D721Med (cell line): ENCODE data around the gene SLC35F6.

Source experiments
- DNase-seq: peaks from one replicate; pipeline ENCODE4 v3.0.0; 2011; ENCODE audit warnings: low spot score; ENCODE audit not compliant: insufficient read length
- FAIRE-seq: peaks from 2 replicates; lab custom pipeline; 2011; peaks lifted over from hg19 to GRCh38; lab: Jason Lieb, UNC
- TF ChIP-seq, protein P1 (sequence below): IDR thresholded peaks from 2 replicates; pipeline ENCODE4 v1.5.1; 2012; ENCODE audit warnings: mild to moderate bottlenecking, control low read depth; ENCODE audit not compliant: insufficient read depth; ENCODE audit errors: missing control alignments

Gene SLC35F6

DNA sequence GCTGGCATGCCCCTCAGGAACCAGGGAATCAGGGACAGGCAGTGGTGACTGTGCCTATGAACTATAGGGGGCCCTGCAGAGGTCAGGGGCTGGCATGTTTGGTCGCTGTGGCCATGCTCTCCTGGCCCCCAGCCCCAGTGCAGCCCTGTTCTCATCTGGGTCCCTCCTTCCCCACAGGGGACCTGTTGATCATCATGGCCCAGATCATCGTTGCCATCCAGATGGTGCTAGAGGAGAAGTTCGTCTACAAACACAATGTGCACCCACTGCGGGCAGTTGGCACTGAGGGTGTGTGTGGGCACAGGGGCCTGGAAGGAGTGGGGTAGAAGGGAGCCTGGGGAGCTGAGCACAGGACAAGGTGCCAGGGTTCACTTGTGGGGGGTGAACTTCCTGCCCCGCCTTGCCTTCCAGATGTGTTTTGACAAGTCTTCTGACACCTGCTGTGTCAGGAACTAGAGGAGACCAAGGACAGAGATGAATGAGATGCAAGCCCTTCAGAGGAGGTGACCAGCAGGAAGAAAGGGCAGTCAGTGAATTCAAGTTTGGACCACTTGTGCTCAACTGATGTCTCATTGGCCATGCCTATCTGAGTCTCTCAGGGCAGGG, 12.2 kb downstream of the SLC35F6 start:
- DNase-seq (no peak), FAIRE-seq (no peak)
- TF ChIP-seq, protein P1, sequence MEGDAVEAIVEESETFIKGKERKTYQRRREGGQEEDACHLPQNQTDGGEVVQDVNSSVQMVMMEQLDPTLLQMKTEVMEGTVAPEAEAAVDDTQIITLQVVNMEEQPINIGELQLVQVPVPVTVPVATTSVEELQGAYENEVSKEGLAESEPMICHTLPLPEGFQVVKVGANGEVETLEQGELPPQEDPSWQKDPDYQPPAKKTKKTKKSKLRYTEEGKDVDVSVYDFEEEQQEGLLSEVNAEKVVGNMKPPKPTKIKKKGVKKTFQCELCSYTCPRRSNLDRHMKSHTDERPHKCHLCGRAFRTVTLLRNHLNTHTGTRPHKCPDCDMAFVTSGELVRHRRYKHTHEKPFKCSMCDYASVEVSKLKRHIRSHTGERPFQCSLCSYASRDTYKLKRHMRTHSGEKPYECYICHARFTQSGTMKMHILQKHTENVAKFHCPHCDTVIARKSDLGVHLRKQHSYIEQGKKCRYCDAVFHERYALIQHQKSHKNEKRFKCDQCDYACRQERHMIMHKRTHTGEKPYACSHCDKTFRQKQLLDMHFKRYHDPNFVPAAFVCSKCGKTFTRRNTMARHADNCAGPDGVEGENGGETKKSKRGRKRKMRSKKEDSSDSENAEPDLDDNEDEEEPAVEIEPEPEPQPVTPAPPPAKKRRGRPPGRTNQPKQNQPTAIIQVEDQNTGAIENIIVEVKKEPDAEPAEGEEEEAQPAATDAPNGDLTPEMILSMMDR = no peak

GRCh38 chr2:26778098-26778497, 14.0 kb downstream of the SLC35F6 start:
- DNase-seq (no peak), FAIRE-seq (no peak)
- TF ChIP-seq, protein P1 = no peak

GRCh38 chr2:26778507-26778906, 14.4 kb downstream of the SLC35F6 start:
- TF ChIP-seq, protein P1 = no peak
- DNase-seq (no peak), FAIRE-seq (no peak)

DNA sequence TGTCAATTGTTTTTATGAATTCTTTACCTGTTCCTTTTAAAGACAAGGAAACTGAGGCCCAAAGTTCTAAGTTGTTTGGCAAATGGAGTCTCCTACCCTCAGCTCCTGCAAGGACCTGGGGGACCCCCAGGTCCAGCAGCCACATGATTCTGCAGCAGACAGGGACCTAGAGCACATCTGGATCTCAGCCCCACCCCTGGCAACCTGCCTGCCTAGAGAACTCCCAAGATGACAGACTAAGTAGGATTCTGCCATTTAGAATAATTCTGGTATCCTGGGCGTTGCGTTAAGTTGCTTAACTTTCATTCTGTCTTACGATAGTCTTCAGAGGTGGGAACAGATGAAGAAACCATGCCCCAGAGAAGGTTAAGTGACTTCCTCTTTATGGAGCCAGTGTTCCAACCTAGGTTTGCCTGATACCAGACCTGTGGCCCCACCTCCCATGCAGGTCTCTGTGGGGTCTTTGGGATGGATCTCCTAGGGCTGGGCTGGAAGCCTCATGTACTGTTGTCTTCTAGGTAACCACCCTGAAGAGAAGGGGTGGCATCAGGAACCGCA, 16.2 kb downstream of the SLC35F6 start:
- TF ChIP-seq, protein P1 = no peak
- FAIRE-seq = no peak

GRCh38 chr2:26782876-26783704, 19.0 kb downstream of the SLC35F6 start:
- DNase-seq (no peak), FAIRE-seq (no peak)
- TF ChIP-seq, protein P1 = no peak

More for the DNA sequence above, 16.2 kb downstream of the SLC35F6 start:
- DNase-seq = no peak

GRCh38 chr2:26784570-26785234, 20.6 kb downstream of the SLC35F6 start:
- FAIRE-seq = no peak
- no peak for DNase-seq
- TF ChIP-seq, protein P1 = no peak
